ENCODE data around the gene CBLB. TPM values are rescaled to one million over a fixed set of nuclear protein-coding genes. Genes with fewer than 3 reads are reported as not detected.

The CBLB gene
- total RNA-seq, 1 experiment from 2014 or later: 19.7 TPM

- no peak for TF ChIP-seq CTCF (IDR thresholded peaks at IDR 0.05; ENCODE audit: unreplicated experiment)
- H3K9me3 Mint-ChIP-seq (ENCODE audit: unreplicated experiment): peaks cover 7% of the 10 kb centered on the region
- H3K4me3 Mint-ChIP-seq (ENCODE audit: unreplicated experiment): no peak overlapping the region
- BruUV-seq (replicated peaks): no TSS peak
- ChIA-PET CTCF (interaction anchor here (0.6 kb wide), 1 partner anchor 16 kb away, joined by 5 read pairs; no protein-coding TSS in a partner anchor), POLR2A (interaction anchor here (0.9 kb wide), 1 partner anchor 9 kb away, joined by 3 read pairs; no protein-coding TSS in a partner anchor)
- H3K27ac Mint-ChIP-seq (ENCODE audit: low read depth, unreplicated experiment): no peak overlapping the region
- no peak for DNase-seq (ENCODE audit: unreplicated experiment)
- H3K4me1 Mint-ChIP-seq (ENCODE audit: insufficient read depth, unreplicated experiment): no peaks in the 10 kb centered on the region
- intact Hi-C loops (cut with micrococcal nuclease): no loop called here
- H3K36me3 Mint-ChIP-seq (ENCODE audit: insufficient read depth, unreplicated experiment): no peaks in the 10 kb centered on the region
- no peaks in the 10 kb centered on the region for H3K27me3 Mint-ChIP-seq (ENCODE audit: insufficient read depth, unreplicated experiment)
Observed at GRCh38 chr3:105767216-105767615, 101.6 kb downstream of the CBLB start.

GRCh38 chr3:105765308-105765639 is 103.5 kb downstream of the CBLB start:
- no peak for DNase-seq (ENCODE audit: unreplicated experiment)
- Mint-ChIP-seq H3K27me3 (ENCODE audit: insufficient read depth, unreplicated experiment) (no peaks in the 10 kb centered on the region), H3K9me3 (ENCODE audit: unreplicated experiment) (peaks cover 17% of the 10 kb centered on the region), H3K36me3 (ENCODE audit: insufficient read depth, unreplicated experiment) (no peaks in the 10 kb centered on the region), H3K27ac (ENCODE audit: low read depth, unreplicated experiment) (no peak overlapping the region), H3K4me1 (ENCODE audit: insufficient read depth, unreplicated experiment) (no peaks in the 10 kb centered on the region), H3K4me3 (ENCODE audit: unreplicated experiment) (no peak overlapping the region)
- intact Hi-C loops (cut with micrococcal nuclease): no loop called here
- ChIA-PET CTCF (no interaction called here), POLR2A (no interaction called here)
- TF ChIP-seq CTCF (IDR thresholded peaks at IDR 0.05; ENCODE audit: unreplicated experiment): no peak
- BruUV-seq (replicated peaks): no TSS peak

- Mint-ChIP-seq H3K4me3 (ENCODE audit: unreplicated experiment) (no peak overlapping the region), H3K27ac (ENCODE audit: low read depth, unreplicated experiment) (no peak overlapping the region), H3K9me3 (ENCODE audit: unreplicated experiment) (peaks cover 17% of the 10 kb centered on the region), H3K36me3 (ENCODE audit: insufficient read depth, unreplicated experiment) (no peaks in the 10 kb centered on the region), H3K4me1 (ENCODE audit: insufficient read depth, unreplicated experiment) (no peaks in the 10 kb centered on the region), H3K27me3 (ENCODE audit: insufficient read depth, unreplicated experiment) (no peaks in the 10 kb centered on the region)
- BruUV-seq (replicated peaks): no TSS peak
- intact Hi-C loops (cut with micrococcal nuclease): no loop called here
- ChIA-PET CTCF (interaction anchor here (0.6 kb wide), 1 partner anchor 157 kb away, joined by 3 read pairs; no protein-coding TSS in a partner anchor), POLR2A (no interaction called here)
- DNase-seq (ENCODE audit: unreplicated experiment): no peak
- TF ChIP-seq CTCF (IDR thresholded peaks at IDR 0.05; ENCODE audit: unreplicated experiment): no peak
Observed at GRCh38 chr3:105764378-105765307, 104.2 kb downstream of the CBLB start.

GRCh38 chr3:105763659-105764036 is 105.2 kb downstream of the CBLB start:
- Mint-ChIP-seq H3K27ac (ENCODE audit: low read depth, unreplicated experiment) (no peak overlapping the region), H3K4me1 (ENCODE audit: insufficient read depth, unreplicated experiment) (no peaks in the 10 kb centered on the region), H3K4me3 (ENCODE audit: unreplicated experiment) (no peak overlapping the region), H3K36me3 (ENCODE audit: insufficient read depth, unreplicated experiment) (no peaks in the 10 kb centered on the region), H3K9me3 (ENCODE audit: unreplicated experiment) (peaks cover 14% of the 10 kb centered on the region), H3K27me3 (ENCODE audit: insufficient read depth, unreplicated experiment) (no peaks in the 10 kb centered on the region)
- DNase-seq (ENCODE audit: unreplicated experiment): no peak
- BruUV-seq (replicated peaks): no TSS peak
- intact Hi-C loops (cut with micrococcal nuclease): no loop called here
- CTCF ChIA-PET: interaction anchor here (0.6 kb wide), 1 partner anchor 158 kb away, joined by 3 read pairs; no protein-coding TSS in a partner anchor
- POLR2A ChIA-PET: no interaction called here
- no peak for TF ChIP-seq CTCF (IDR thresholded peaks at IDR 0.05; ENCODE audit: unreplicated experiment)
